CD4-positive, alpha-beta T cell treated with Interleukin-1 beta for 1 hour (primary cell): ENCODE measurements around the gene NFASC.

ENCODE experiments used
- DNase-seq, 2 donors: peaks; one replicate each; pipeline ENCODE4 v3.0.0-alpha.2; 2020 to 2022

NFASC gene

DNA sequence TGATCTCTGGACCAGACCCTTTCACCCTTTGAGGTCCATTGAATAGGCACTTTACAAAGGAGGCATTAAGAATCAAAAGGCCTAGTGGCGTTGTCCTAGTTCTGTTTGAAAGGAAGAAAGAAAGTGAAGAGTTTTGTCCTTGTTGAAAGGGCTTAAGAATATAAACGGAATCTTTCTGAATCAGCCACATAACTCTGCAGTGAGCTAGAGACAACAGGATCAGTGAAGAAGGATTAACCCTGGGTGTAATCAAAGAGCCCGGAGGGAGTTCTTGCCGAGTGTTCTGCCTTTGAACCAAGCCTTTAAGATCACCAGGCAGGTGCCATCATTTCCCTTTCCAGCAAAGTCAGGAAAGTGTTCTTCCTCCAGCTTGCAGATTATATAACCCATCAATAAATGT, 117.5 kb downstream of the NFASC start:
- no peak for DNase-seq

DNA sequence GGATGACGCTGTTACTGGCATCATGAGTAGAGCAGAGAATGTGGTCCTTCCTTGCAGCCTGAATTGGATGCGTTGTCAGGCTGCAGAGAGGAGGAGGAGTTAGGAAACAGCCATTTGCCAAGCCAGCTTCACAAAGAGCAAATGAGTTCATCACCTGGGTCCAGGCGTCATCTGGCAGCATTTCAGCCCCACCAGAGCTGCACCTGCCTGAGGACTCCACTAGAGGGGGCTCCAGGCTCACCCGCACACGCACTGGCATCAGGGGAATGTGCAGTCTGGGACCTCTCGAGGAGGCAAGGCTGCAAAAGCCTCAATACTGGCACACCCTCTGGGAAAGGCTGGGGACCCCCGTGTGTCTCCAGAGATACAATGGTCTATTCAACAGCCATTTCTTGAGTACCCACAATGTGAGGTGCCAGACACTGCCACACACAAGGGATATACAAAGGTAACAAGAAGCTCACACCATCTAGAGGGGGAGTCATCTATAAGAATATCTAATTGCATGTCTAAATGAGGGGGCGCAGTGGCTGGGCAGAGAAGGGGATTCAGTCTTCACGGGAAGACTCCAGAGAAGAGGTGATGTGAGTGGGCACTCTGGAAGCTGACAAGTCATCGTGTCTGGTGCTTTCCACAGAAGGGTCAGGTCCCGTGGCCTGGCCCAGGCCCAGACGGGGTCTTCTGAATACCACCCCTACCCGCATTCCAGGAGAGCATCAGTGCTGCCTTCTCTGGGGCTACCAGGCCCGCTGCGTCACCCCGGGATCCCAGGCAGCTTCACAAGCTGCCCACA, 118.8 kb downstream of the NFASC start:
- peak; percentile 51 to 57 for DNase-seq

DNA sequence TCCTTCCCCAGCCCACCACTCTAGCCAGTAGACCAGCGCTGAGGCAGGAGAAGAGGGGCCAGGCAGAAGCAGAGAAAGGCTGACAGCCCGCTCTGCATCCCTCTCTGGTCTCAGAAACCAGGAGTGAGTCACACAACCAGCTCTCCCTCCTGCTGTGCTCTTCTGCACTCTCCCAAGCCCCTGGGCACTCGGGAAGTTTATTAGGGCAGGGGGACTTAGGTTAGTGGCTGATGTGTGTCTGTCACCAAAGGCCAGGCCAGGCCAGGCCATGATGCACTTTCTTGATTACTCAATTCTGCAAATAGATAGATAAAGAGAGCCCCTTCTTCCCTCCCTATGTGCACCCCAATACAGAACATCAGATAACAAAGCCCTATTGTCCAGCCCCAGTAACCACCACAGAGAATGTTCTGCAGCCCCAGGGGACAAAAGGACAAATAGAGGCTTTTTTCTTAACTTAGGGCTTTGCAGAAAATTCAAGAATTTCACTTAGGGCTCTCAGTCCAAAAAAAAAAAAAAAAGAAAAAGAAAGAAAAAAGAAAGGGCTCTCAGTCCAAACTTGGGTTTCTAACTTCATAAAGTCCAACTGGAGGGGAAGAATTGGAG, 119.5 kb downstream of the NFASC start:
- no peak for DNase-seq

DNA sequence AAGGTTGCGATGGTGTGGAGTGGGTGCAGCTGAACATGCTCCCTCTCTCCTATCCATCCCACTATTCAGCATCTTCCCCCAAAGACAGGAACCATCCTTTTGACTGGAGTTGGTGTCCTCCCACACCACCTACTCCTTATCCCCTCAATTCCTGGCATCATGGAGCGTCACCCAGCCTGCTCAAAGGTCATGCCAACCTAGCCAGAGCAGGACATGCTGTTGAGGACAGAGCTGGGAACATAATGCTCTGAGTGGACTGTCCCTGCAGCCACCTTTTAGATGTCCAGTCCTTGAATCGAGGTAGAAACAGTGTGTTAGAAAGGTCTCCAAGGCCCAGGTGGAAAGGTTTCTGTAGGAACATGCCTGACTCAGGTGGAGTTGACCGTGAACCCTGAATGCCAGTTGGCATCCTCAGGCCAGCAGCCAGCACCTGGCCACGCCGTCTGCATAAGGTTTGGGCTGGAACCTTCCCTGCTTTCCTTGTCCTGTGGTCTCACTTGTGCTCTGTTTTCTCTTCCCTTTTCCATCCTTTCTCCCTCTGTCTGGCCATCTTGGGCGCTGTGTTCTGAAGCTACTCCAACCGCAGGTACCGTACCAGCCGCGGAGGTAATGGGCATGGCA, 120.2 kb downstream of the NFASC start:
- DNase-seq = no peak

DNA sequence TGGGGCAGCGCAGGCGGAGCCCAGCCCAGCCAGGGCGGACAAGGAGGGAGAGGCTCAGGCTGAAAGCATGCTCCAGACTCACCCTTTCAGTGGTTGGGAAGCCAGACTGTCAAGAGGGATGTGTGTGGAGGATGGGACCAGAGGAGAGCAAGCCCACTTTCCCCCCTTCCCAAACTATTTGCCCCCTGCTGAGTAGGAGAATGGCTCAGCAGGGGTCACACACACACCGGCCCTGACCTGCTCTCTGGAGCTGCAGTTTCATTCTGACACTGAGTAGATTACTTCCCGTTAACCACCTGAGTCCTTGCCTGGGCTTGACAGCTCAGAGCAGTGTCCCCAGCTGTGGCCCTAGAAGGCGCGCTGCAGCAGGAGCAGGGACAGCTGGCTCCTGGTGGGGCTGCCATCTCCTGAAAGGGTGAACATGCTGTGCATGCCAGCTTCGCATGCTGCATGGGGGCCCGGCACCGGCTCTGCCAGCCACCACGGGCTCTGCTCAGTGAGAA, 120.7 kb downstream of the NFASC start:
- no peak for DNase-seq

DNA sequence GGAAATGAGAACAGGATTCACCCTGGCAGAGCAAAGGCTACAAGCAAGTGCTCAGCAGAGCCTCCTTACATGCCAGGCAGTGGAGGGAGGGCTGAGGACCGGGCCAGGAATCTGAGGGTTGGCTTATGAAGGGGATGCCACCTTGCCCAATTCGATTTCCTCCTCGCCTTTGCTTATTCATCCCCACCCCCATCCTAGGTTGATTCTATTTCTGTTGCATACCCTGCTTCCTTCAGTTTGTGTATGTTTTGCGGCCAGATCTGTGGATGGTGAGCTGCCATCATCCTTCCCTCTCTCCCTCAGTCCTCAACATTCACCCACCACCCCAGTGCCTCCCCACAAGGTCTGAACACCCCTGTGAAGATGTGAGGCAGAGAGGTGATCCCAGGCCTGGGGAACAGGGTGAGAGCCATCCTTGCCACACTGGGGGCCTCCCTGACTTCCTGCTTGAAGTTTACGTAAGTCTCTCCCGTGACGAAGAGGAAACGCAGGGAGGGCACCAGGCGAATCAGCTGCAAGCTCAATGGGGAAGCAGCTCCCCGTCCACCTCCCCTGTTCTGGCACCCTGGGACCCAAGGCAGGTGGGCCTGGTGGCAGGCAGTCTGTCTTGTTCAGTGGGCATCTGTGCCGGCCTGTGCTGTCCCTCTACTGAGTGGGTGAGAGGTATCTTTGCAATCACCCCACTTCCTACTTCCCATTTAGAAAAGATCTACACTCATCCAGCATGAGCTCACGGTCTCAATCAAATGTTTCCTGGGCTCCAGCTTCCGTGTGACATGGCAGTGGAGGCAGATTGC, 121.7 kb downstream of the NFASC start:
- DNase-seq = peak; percentile 15 to 71

DNA sequence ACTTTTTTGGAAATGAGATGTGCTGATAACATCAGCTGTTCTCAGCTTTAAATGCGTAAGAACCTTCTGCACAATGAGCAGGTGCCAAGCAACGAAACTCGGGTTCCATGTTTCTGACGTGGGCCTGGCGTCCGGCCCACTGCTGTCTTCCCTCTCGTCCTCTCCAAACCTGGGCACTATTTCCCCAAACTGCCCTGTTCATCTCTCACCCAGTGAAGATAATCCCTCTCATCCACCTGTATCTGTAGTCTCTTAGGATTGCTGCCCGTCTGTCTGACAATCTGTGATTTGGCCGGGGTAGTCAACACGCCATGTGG, 122.3 kb downstream of the NFASC start:
- DNase-seq = no peak

DNA sequence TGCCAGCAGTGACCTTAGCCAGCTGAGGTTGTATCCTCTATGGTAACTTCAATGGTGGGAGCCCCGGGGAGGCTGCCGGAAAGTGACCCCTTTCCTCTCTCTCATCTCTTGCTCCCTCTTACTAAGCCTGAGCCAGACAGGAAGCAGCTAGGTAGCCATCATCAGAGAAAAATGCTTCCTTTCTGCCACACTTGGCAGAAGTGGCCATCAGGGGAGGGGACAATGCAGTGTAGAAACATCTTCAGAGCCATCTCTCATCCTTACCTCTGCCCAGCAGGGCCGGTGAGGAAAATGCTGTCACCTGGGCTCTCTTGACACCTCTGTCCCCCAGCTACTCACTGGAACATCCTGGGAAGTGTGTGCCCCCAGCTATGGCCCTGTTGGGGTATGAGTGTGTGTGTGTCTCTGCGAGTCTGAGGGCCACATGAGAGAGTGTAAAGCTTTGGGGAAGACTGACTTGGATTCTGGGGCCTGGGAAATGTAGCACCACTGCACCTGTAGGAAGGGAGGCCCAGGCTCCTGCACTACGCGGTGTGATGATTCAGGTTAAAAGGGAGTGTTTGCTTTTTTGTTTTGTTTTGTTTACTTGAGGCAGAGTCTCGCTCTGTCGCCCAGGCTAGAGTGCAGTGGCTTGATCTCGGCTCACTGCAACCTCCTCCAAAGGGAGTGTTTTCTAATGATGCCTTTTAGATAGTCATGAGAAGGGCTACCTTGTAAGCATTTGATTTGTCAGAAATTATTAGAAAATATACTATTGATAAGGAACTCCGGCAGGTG, 123.6 kb downstream of the NFASC start:
- DNase-seq = no peak

DNA sequence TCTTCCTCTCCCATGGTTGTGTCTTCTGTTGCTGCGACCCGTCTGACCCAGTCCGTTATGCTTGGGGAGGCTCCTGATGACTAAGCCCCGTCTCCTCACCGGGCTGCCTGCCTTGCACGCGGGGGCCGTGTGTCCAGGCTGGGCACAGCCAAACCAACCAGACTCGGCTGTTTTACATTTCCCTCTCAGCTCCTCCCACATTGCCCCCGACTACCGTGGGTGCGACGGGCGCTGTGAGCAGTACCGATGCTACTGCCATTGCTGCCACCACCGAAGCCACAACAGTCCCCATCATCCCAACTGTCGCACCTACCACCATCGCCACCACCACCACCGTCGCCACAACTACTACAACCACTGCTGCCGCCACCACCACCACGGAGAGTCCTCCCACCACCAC, 126.3 kb downstream of the NFASC start:
- no peak for DNase-seq

DNA sequence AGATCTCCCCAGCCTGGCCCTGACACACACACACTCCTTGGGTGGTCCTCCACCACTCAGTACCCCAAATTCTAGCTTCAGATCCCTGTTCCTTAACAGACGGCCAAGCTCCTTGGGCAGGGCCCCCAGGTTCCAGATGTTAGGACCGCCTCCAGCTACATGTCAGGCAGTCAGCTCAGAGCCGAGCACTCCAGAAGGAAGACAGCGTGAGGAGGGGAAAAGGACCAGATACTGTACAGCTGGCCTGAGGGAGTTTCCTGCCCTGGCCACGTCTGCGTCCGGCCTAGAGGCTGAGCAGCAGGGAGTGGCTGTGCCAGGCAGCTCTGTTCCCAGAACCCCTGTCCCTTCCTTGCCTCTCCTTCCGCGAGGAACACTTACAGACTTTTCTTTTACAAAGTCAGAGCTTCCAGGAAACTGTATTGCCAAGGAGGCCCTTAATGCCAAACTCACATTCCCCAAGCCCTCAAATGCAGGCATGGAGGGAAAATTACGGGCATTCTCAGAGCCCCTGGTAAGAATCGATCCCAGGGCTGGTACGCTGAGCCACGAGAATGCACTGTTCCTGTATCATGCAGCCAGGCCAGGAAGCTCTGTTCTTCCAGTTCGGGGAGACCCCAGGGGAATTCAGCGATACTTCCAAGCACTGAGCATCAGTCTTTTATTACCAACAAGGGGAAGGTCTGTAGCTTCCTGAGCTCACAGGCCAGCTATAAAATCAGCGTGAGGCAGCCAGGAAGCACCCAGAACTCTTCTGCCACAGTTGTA, 127.1 kb downstream of the NFASC start:
- DNase-seq = no peak

DNA sequence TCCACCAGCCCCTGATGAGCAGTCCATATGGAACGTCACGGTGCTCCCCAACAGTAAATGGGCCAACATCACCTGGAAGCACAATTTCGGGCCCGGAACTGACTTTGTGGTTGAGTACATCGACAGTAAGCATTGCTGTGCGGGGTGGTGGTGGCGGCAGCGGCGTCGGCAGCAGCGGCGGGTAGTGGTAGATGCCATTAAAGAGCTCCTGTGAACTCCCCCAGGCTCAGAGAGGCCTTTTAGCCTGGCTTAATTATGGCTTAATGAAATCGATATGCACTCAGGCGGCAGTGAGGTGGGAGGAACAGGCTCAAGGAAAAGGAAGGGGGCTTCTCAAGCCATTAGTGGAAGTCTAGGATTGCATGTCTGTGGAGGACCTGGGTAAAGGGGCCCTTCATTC, 130.5 kb downstream of the NFASC start:
- no peak for DNase-seq

DNA sequence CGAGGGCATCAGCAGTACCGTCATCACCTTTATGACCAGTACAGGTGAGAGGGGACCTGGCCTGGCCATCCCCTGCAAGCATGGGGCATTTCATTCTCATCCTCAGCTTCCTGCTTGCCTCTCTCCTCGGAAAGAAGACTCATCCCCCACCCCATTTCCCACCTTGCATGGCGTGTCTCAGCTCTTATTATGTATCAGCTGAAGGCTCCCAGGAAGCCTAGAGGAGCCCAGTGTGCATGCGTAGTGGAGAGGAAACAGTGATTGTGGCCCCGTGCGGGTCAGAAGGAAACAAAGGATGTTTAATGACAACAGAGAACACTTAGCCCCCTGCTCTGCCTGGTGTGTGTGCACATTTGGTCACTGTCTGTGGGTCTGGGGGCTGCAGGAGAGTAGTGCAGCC, 132.0 kb downstream of the NFASC start:
- DNase-seq = no peak

DNA sequence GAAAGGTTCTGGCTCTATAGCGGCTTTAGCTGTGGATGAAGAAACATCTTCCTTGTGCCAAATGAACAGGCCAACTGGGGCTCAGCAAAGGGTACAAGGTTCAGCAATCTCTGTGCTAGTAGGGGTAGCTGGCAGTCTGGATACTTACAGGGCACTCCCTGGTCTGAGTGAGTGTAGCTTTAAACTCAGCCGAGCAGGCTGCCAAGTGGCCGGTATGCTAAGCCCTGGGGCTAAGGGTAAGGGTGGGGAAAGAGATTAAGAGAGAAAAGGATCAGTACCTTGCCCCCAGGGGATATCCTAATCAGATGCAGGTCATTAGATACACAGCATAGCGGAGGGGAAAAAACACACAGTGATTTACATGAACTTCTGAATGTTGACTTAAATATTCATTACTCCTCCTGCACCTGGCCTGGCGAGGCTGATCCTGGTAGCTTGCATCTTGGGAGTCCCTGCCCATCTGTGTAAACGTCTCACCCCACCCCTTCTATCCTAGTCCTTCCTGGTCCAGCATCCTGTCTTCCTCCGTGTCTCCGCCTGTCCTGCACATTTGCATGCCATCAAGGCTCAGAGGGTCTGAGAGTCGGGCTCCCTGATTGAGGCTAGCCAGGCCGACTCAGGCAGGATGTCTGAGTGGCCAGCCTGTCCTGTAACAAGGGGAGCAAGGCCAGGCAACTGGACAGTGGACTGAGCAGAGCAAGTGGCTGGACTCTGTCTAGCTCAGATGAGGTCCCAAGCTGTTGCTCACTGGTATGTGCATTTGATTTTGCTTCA, 132.9 kb downstream of the NFASC start:
- no peak for DNase-seq

DNA sequence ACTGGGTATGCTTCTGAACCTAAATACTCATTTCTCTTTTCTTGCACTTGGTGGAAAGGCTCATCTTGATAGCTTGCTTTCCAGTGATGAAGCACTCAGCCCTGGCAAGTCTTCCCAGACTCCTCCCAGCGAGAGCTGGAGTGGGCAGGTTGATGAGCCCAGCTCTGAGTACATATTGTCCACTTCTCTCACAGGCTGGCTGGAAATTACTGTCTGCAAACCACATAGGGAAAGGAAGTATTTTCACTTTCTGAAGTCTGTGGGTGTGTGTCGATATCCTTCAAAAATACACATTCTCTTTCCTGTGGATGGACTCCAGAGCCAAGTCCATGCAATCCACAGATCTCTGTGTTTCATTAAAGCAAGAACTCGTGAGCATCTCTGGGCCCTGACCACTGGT, 133.7 kb downstream of the NFASC start:
- DNase-seq = no peak

DNA sequence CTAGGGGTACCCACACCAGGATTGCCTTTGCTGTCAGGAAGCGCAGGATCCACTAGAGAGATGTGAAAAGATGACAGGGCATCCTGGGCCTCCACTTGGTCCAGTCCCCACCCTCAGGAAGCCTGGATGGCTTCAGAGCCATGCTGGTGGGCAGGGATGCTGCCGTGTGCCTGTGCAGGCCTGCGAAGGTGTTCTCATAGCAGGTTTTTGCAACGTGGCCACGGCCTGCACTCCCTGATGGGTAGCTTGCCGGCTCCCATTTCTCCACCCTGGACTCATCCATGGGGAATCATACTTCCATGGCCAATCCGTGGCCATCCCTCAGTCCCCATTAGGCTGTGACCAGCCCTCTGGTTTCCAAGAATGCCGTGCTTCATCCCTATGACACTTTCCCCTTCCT, 138.2 kb downstream of the NFASC start:
- DNase-seq = no peak

DNA sequence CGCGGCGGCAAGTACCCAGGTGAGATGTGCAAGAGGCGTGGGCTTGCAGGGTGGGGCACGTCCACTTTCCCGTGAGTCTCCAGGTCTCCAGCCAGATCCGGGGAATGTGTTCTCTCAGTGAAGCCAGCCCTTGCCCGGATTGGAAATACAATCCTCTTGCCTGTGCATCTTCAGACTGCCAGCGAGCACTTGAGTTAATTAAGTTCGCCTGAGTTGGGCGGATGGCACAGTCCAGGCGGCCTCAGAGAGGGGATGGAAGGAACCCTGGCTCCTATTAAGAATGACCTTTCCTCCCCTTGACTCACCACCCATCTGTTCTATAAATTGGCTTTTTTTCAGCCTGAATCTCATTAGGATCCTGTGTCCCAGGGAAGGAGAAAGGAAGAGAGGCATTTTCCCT, 139.0 kb downstream of the NFASC start:
- DNase-seq = no peak

DNA sequence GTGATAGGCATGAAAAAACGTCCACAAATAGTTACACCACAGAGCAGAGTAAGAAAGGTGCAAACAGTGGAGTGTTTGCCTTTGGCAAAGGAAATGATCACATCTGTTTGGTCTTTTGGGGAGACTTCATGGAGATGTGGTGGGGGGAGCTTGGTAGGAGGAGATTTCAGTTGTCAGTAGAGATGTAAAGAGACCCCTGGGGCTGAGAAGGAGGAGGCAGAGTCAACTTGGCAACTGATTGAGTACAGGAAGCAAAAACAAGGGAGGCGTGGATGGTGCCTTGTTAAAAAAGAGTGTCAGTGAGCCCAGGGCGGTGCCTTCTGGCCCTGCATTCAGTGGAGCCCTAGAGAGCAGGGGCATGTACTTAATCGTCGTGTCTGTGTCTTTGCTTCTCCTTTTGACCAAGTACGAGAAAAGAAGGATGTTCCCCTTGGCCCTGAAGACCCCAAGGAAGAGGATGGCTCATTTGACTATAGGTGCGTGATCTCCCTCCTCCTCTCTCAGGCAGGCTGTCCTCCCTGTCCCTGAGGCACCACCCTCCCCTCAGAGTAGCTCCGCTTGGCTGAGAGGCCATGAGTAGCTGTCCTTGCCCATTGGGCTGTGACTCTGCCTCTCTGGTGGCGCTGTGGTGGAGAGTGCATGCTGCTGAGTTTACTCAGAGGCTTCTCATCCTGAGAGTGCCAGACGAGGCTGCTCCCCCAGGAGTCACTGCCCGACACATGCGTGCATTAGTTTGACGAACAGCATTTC, 141.9 kb downstream of the NFASC start:
- no peak for DNase-seq

DNA sequence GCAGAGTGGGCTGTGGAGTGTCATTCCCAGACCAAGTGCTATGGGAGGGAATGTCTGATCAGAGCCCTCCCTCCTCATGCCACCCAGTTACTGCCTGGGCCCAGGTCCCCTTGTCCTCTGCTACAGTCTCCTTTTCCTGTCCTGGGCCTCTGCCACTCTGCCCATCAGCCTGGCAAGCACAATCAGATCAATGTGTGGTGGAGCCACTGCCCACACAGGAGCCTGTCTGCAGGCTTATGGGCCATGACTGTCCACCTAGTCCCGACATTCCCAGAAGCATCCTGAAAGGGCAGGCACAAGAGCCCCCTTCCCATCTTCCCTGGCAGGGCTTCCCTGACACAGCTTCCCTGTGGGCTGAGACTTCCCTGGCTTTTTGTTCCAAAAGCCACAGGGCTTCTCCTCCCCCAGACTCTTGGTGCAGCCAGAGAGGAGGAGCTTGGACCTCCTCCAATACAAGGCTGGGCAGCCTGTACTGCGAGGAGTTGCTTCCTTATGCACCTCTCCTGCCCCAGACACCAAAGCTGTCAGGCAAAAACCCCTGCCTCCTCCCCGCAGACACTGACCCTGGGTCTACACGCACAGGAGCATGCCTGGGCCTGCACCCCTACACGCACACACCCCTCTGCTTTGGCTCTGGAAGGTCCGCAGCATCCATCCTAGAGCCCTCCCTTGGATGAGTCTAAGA, 143.2 kb downstream of the NFASC start:
- DNase-seq = no peak

DNA sequence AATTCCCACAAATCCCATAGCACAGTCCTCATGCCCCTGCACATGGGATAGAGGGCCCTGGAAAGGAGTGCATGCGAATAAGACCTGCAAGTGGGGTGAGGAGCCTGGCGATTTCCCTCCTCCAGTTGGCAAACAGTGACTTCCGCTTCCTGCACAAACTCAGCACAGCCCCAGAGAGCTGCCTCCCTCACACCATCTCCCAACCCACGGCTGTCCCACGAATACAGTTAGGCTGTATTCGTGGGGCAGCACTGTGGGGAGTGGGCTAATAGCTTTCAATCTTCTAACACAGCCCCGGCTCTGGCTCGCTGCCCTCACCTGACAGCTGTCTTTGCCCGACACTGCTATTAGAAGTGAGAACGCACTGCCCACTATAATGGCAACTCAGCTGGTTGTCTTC, 144.1 kb downstream of the NFASC start:
- no peak for DNase-seq

DNA sequence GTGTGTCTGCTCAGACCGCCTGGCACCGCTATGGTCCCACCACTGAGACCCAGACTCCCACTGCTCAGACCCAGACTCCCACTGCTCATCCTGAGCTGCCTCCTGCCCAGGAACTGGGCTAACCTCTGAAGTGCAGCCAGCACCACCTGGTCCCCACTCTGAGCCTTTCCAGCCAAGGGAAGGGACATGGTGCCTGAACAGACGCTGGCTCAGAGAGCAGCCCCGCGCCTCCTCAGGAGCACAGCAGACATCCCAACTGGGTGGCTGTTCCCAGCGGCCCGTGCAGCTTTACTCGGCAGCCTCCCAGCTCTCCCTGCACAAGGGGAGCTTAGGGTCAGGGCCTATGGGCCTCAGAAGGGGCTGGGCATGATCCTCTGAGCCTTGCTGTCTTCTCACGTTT, 144.6 kb downstream of the NFASC start:
- no peak for DNase-seq
